ENCODE data around the gene NRXN2. TPM values are rescaled to one million over a fixed set of nuclear protein-coding genes. Genes with fewer than 3 reads are reported as not detected.

Gene NRXN2
- total and polyA plus RNA-seq, 10 of the 15 experiments (the other 5 are each of a cell fraction or from before 2014, with no cell fraction given), result 0.03 to 1.4 (median 0.23) TPM

GRCh38 chr11:64741375-64742086, 18.5 kb upstream of the NRXN2 start (continued):
- no peak for TF ChIP-seq NKRF (conservative IDR thresholded peaks at IDR 0.05)
- TF ChIP-seq KAT2A (conservative IDR thresholded peaks at IDR 0.05; ENCODE audit: control insufficient read depth, low read depth, low read length), result no peak
- no peak for TF ChIP-seq ZNF592 (IDR thresholded peaks at IDR 0.05)
- TF ChIP-seq EGR1 (IDR thresholded peaks at IDR 0.05; ENCODE audit: borderline replicate concordance in 1 of 2, low read depth in 2 of 2, low read length in 2 of 2), result no peak
- TF ChIP-seq SREBF2 (IDR thresholded peaks at IDR 0.05; ENCODE audit: low read length), result no peak
- no peak for TF ChIP-seq CHD1 (IDR thresholded peaks at IDR 0.05; ENCODE audit: low read depth, low read length)
